Measurements from ENCODE around the gene SACM1L.

The SACM1L gene

DNA sequence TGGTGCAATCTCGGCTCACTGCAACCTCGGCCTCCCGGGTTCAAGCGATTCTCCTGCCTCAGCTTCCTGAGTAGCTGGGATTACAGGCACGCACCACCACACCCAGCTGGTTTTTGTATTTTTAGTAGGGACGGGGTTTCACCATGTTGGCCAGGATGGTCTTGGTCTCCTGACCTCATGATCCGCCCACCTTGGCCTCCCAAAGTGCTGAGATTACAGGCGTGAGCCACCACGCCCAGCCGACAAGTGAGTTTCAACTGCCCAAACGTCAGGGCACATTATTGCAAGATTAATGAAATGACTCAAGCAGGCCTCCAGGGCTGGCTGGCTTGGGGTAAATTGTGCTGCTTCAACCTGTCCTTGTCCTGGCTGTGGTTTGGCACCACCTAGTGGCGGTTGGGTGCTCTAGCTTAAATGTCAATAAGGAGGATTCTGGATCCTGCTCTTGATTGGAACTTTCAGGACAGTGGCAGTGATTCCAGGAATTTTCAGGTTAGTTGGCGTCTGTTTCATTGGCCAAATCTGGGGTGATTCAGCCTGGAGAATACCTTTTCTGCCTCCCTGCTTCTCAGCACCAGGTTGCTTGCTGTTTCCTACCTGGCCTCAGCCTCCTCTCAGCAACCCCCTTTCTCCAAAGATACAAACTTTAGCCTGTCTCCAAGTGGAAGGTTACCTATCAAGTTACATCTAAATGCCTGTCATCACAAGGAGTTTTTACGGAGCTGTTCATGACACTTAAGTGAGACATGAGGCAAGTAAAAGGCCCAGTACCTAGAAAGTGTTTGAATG lies 32.4 kb upstream of the SACM1L start:
- TF ChIP-seq, protein P1, sequence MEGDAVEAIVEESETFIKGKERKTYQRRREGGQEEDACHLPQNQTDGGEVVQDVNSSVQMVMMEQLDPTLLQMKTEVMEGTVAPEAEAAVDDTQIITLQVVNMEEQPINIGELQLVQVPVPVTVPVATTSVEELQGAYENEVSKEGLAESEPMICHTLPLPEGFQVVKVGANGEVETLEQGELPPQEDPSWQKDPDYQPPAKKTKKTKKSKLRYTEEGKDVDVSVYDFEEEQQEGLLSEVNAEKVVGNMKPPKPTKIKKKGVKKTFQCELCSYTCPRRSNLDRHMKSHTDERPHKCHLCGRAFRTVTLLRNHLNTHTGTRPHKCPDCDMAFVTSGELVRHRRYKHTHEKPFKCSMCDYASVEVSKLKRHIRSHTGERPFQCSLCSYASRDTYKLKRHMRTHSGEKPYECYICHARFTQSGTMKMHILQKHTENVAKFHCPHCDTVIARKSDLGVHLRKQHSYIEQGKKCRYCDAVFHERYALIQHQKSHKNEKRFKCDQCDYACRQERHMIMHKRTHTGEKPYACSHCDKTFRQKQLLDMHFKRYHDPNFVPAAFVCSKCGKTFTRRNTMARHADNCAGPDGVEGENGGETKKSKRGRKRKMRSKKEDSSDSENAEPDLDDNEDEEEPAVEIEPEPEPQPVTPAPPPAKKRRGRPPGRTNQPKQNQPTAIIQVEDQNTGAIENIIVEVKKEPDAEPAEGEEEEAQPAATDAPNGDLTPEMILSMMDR (IDR thresholded peaks at IDR 0.05; ENCODE audit: low read depth, low read length, missing control alignments), result peak; percentile 92
- DNase-seq (ENCODE audit: extremely low read depth, low read depth), result peak; percentile 87
- H3K4me3 ChIP-seq (replicated peaks; ENCODE audit: low read depth, low read length), result no peak overlapping the region

DNA sequence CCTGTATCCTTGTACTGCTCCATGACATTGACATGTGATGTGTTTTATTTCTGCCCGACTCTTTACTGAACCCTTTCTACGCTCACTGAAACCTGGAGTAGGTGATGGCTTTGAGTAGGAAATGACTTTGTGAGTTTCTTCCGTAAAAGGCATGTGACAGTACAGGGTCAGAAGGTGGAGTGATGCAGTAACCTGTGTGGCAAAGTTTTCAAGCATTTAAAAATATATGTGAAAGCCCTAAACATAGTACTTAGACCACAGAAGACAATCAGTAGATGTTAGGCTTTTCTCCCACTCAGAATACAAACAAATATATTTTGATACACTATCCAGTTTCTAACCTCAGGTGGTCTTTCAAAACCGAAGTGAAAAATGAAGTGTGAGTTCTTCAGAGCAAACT lies 31.3 kb upstream of the SACM1L start:
- TF ChIP-seq, protein P1 (IDR thresholded peaks at IDR 0.05; ENCODE audit: low read depth, low read length, missing control alignments), result no peak
- no peak for DNase-seq (ENCODE audit: extremely low read depth, low read depth)
- H3K4me3 ChIP-seq (replicated peaks; ENCODE audit: low read depth, low read length), result no peak overlapping the region

DNA sequence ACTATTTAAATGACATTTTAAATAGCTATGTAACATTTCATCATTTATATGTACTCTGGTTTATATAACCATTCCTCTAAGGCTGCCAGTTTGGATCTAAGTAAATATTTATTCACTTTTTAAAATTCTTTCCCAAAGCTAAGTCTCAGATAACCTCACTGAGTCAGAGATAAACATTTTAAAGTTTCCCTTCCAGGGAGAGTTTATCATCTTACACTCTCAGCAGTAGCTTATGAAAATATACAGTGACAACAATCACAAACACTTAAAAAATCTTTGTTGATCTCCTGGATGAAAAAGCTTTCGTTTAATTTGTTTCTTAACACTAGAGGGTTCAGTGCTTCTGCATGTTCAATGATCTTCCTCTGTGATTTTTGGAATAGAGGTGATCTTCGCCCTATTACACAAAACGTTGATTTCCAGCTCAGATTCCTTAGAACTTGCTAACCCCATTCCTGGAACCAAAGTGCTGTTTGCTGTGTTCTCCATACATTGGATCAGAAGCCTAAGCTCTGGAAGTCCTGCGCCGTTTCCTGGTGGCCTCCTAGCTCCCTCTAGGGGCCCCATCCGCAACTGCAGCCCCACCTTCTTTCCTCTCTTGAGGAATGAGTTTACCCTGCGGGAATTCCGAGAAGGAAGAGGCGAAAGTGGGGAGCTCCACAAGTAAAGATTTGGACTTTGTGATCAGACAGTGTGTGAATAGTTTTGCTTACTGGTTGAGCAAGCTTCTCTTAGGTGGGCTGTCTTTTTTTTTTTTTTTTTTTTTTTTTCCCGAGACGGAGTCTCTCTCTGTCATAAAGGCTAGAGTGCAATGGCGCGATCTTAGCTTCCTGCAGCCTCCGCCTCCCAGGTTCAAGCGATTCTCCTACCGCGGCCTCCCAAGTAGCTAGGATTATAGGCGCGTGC lies 29.3 kb upstream of the SACM1L start:
- DNase-seq (ENCODE audit: extremely low read depth, low read depth), result no peak
- TF ChIP-seq, protein P1 (IDR thresholded peaks at IDR 0.05; ENCODE audit: low read depth, low read length, missing control alignments), result peak; percentile 98
- H3K4me3 ChIP-seq (replicated peaks; ENCODE audit: low read depth, low read length), result no peak overlapping the region

DNA sequence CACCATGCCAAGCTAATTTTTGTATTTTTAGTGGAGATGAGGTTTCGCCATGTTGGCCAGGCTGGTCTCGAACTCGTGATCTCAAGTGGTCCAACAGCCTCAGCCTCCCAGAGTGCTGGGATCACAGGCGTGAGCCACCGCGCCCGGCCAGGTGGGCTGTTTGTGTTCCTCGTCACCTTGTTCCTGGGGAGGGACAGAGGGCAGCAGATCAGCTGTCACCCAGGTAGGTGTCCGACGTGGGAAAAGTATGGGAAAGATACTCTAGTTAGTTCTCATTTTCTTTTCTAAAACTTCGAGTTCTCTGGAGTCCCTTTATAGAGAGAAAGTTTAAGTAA lies 28.7 kb upstream of the SACM1L start:
- no peak for DNase-seq (ENCODE audit: extremely low read depth, low read depth)
- TF ChIP-seq, protein P1 (IDR thresholded peaks at IDR 0.05; ENCODE audit: low read depth, low read length, missing control alignments), result no peak
- no peak overlapping the region for H3K4me3 ChIP-seq (replicated peaks; ENCODE audit: low read depth, low read length)

DNA sequence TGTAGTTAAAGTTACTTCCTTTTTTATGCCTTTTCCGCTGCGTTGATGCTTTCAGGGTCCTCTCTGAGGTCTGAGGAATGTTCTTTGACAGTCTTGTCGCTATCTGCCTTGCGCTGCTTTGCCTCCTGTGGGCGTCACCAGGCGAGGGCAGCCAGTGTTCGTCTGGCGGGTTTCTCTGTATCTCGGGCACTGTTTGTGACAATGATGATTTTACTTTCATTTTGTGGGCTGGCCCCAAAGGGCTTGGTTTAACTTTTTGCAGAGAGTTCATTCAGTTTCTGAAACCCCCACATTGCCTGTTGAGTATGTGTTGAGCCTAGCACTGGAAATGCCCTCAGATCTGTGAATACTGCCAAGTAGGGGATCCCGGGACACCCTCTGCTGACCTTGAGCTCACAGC lies 24.6 kb upstream of the SACM1L start:
- TF ChIP-seq, protein P1 (IDR thresholded peaks at IDR 0.05; ENCODE audit: low read depth, low read length, missing control alignments), result no peak
- H3K4me3 ChIP-seq (replicated peaks; ENCODE audit: low read depth, low read length), result no peak overlapping the region
- DNase-seq (ENCODE audit: extremely low read depth, low read depth), result no peak

DNA sequence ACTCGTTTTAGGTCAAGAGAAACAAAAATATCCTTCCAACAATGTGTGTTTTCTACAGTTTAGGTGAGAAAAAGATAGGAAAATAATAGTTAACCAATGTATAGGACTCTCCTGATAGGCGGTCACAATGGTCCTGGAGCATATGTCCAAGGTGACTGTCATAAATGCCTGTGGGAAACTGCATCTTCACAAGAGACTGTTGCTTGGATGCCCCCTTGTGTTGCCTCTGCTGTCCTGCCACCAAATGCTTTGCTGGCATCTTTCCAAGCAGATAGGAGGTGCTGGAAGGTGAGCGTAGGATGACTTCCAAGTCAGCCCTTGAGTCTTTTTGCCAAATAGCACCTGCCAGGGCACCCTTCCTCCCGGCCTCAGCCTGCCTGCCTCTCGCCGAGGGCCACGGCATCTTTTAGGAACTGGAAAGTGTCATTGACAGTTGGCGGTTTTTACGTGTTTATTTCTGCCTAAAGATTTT lies 24.1 kb upstream of the SACM1L start:
- no peak overlapping the region for H3K4me3 ChIP-seq (replicated peaks; ENCODE audit: low read depth, low read length)
- no peak for DNase-seq (ENCODE audit: extremely low read depth, low read depth)
- TF ChIP-seq, protein P1 (IDR thresholded peaks at IDR 0.05; ENCODE audit: low read depth, low read length, missing control alignments), result peak; percentile 47
